Measurements from ENCODE around the gene FOSL1. TPM values are rescaled to one million over a fixed set of nuclear protein-coding genes. Genes with fewer than 3 reads are reported as not detected.

Gene FOSL1
- total RNA-seq, 1 donor from 2014 or later = 37.9 TPM

DNA sequence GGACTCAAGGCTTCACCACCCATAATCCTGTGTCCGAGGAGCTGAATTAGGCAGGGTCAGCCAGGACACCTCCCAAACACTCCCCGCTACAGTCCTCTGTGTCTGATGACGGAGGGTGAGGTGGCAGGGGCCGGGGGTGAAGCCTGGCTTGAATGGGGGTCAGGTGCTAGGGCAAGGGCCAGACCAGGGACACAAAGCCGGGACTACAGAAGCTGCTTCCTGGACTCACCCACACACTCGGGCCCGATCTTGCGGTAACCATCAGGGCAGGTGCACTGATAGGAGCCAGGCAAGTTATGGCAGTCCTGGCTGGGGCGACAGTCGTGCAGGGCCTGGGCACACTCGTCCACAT, 29.9 kb downstream of the FOSL1 start:
- Histone ChIP-seq H3K4me1 (ENCODE audit: insufficient read depth, low read length) (peaks cover 33% of the 10 kb centered on the region), H3K9me3 (ENCODE audit: insufficient read depth, low read depth, low read length) (no peaks in the 10 kb centered on the region), H3K4me3 (ENCODE audit: insufficient read depth, low read depth, low read length) (no peak overlapping the region), H3K27ac (ENCODE audit: low read depth, low read length) (no peak overlapping the region), H3K79me2 (ENCODE audit: insufficient read depth, low read length) (peaks cover 47% of the 10 kb centered on the region), H4K20me1 (ENCODE audit: insufficient read depth, low read length) (peaks cover 61% of the 10 kb centered on the region), H3K36me3 (ENCODE audit: insufficient read depth, low read length) (peaks cover 15% of the 10 kb centered on the region), H2AFZ (ENCODE audit: low read depth, low read length) (no peak overlapping the region), H3K9ac (ENCODE audit: low read length) (peak overlapping the region; percentile 92), H3K27me3 (ENCODE audit: insufficient read depth, low read length) (no peaks in the 10 kb centered on the region), H3K4me2 (ENCODE audit: low read length) (peak overlapping the region; percentile 100)
- no peak for DNase-seq (ENCODE audit: low read depth)
- no peaks in the 10 kb centered on the region for H3K9me3 Mint-ChIP-seq (ENCODE audit: unreplicated experiment)
- no peaks in the 10 kb centered on the region for H3K27me3 Mint-ChIP-seq (ENCODE audit: low read depth, unreplicated experiment)
- peaks cover 14% of the 10 kb centered on the region for H3K4me1 Mint-ChIP-seq (ENCODE audit: low read depth, unreplicated experiment)
- peak overlapping the region; percentile 50 for H3K27ac Mint-ChIP-seq (ENCODE audit: unreplicated experiment)
- no peak for FAIRE-seq
- peaks cover 7% of the 10 kb centered on the region for H3K36me3 Mint-ChIP-seq (ENCODE audit: low read depth, unreplicated experiment)
- peak overlapping the region; percentile 60 for H3K4me3 Mint-ChIP-seq (ENCODE audit: unreplicated experiment)
- TF ChIP-seq CTCF (IDR thresholded peaks at IDR 0.05; ENCODE audit: insufficient read depth, low read depth, low read length) (no peak), EZH2 (IDR thresholded peaks at IDR 0.05; ENCODE audit: insufficient read depth, low read length) (no peak)

- H3K27me3 Mint-ChIP-seq (ENCODE audit: low read depth, unreplicated experiment) = no peaks in the 10 kb centered on the region
- no peak overlapping the region for H3K4me3 Mint-ChIP-seq (ENCODE audit: unreplicated experiment)
- no peak for DNase-seq (ENCODE audit: low read depth)
- Histone ChIP-seq H3K27me3 (ENCODE audit: insufficient read depth, low read length) (no peaks in the 10 kb centered on the region), H3K27ac (ENCODE audit: low read depth, low read length) (no peak overlapping the region), H3K9me3 (ENCODE audit: insufficient read depth, low read depth, low read length) (no peaks in the 10 kb centered on the region), H3K9ac (ENCODE audit: low read length) (peak overlapping the region; percentile 92), H2AFZ (ENCODE audit: low read depth, low read length) (no peak overlapping the region), H3K4me2 (ENCODE audit: low read length) (peak overlapping the region; percentile 100), H3K4me3 (ENCODE audit: insufficient read depth, low read depth, low read length) (no peak overlapping the region), H3K36me3 (ENCODE audit: insufficient read depth, low read length) (peaks cover 15% of the 10 kb centered on the region), H3K4me1 (ENCODE audit: insufficient read depth, low read length) (peaks cover 33% of the 10 kb centered on the region), H4K20me1 (ENCODE audit: insufficient read depth, low read length) (peaks cover 66% of the 10 kb centered on the region), H3K79me2 (ENCODE audit: insufficient read depth, low read length) (peaks cover 47% of the 10 kb centered on the region)
- FAIRE-seq = no peak
- peaks cover 10% of the 10 kb centered on the region for H3K36me3 Mint-ChIP-seq (ENCODE audit: low read depth, unreplicated experiment)
- no peaks in the 10 kb centered on the region for H3K9me3 Mint-ChIP-seq (ENCODE audit: unreplicated experiment)
- TF ChIP-seq EZH2 (IDR thresholded peaks at IDR 0.05; ENCODE audit: insufficient read depth, low read length) = no peak
- TF ChIP-seq CTCF (IDR thresholded peaks at IDR 0.05; ENCODE audit: insufficient read depth, low read depth, low read length) = no peak
- peak overlapping the region; percentile 58 for H3K27ac Mint-ChIP-seq (ENCODE audit: unreplicated experiment)
- H3K4me1 Mint-ChIP-seq (ENCODE audit: low read depth, unreplicated experiment) = peaks cover 14% of the 10 kb centered on the region
Observed at GRCh38 chr11:65869643-65870306, 30.4 kb downstream of the FOSL1 start.

- Histone ChIP-seq H3K9me3 (ENCODE audit: insufficient read depth, low read depth, low read length) (no peaks in the 10 kb centered on the region), H3K36me3 (ENCODE audit: insufficient read depth, low read length) (peaks cover 22% of the 10 kb centered on the region), H3K27me3 (ENCODE audit: insufficient read depth, low read length) (no peaks in the 10 kb centered on the region), H4K20me1 (ENCODE audit: insufficient read depth, low read length) (peaks cover 75% of the 10 kb centered on the region), H3K9ac (ENCODE audit: low read length) (no peak overlapping the region), H3K4me1 (ENCODE audit: insufficient read depth, low read length) (peaks cover 33% of the 10 kb centered on the region), H2AFZ (ENCODE audit: low read depth, low read length) (no peak overlapping the region), H3K4me3 (ENCODE audit: insufficient read depth, low read depth, low read length) (no peak overlapping the region), H3K27ac (ENCODE audit: low read depth, low read length) (no peak overlapping the region), H3K79me2 (ENCODE audit: insufficient read depth, low read length) (peaks cover 55% of the 10 kb centered on the region), H3K4me2 (ENCODE audit: low read length) (no peak overlapping the region)
- TF ChIP-seq EZH2 (IDR thresholded peaks at IDR 0.05; ENCODE audit: insufficient read depth, low read length) (no peak), CTCF (IDR thresholded peaks at IDR 0.05; ENCODE audit: insufficient read depth, low read depth, low read length) (no peak)
- no peaks in the 10 kb centered on the region for H3K27me3 Mint-ChIP-seq (ENCODE audit: low read depth, unreplicated experiment)
- DNase-seq (ENCODE audit: low read depth) (no peak), FAIRE-seq (no peak)
- H3K4me1 Mint-ChIP-seq (ENCODE audit: low read depth, unreplicated experiment) = peaks cover 14% of the 10 kb centered on the region
- peak overlapping the region; percentile 62 for H3K4me3 Mint-ChIP-seq (ENCODE audit: unreplicated experiment)
- no peaks in the 10 kb centered on the region for H3K9me3 Mint-ChIP-seq (ENCODE audit: unreplicated experiment)
- peaks cover 12% of the 10 kb centered on the region for H3K36me3 Mint-ChIP-seq (ENCODE audit: low read depth, unreplicated experiment)
- no peak overlapping the region for H3K27ac Mint-ChIP-seq (ENCODE audit: unreplicated experiment)
Observed at GRCh38 chr11:65868907-65869306, 31.3 kb downstream of the FOSL1 start.
